ENCODE data around the gene EGFR. TPM values are rescaled to one million over a fixed set of nuclear protein-coding genes. Genes with fewer than 3 reads are reported as not detected.

EGFR gene
- total and polyA plus RNA-seq, 4 experiments from 2014 or later: not detected

GRCh38 chr7:55174456-55174855 is 155.6 kb downstream of the EGFR start:
- no peak for DNase-seq
- Histone ChIP-seq H3K27ac (ENCODE audit: low read depth, low read length) (no peak overlapping the region), H3K4me3 (ENCODE audit: low read length in 2 of 2) (no peak overlapping the region), H3K36me3 (ENCODE audit: insufficient read depth, low read length) (no peaks in the 10 kb centered on the region), H3K27me3 (ENCODE audit: insufficient read depth, low read length) (no peaks in the 10 kb centered on the region), H3K4me1 (ENCODE audit: insufficient read depth, low read length) (no peaks in the 10 kb centered on the region), H3K9me3 (ENCODE audit: control insufficient read depth in 1 of 2, low read length in 2 of 2) (no peaks in the 10 kb centered on the region)
- intact Hi-C loops (cut with micrococcal nuclease): no loop called here
- Mint-ChIP-seq H3K9me3 (no peaks in the 10 kb centered on the region), H3K36me3 (no peaks in the 10 kb centered on the region), H3K4me1 (peaks cover 0 to 1% (median under 1%) of the 10 kb centered on the region in 4 donors), H3K27ac (no peak overlapping the region), H3K27me3 (peaks cover 4 to 17% of the 10 kb centered on the region in 2 donors), H3K4me3 (no peak overlapping the region)
- ChIA-PET CTCF (ENCODE audit: partially characterized antibody) (no interaction called here), POLR2A (ENCODE audit: partially characterized antibody) (no interaction called here)

GRCh38 chr7:55174856-55175255 is 156.0 kb downstream of the EGFR start:
- H3K9me3 ChIP-seq (ENCODE audit: control insufficient read depth in 1 of 2, low read length in 2 of 2): no peaks in the 10 kb centered on the region
- no peaks in the 10 kb centered on the region for H3K4me1 ChIP-seq (ENCODE audit: insufficient read depth, low read length)
- no peak for DNase-seq
- intact Hi-C loops (cut with micrococcal nuclease): no loop called here
- H3K36me3 ChIP-seq (ENCODE audit: insufficient read depth, low read length): no peaks in the 10 kb centered on the region
- H3K4me3 ChIP-seq (ENCODE audit: low read length in 2 of 2): no peak overlapping the region
- H3K27me3 Mint-ChIP-seq: peaks cover 4 to 17% of the 10 kb centered on the region in 2 donors
- POLR2A ChIA-PET (ENCODE audit: partially characterized antibody): no interaction called here
- H3K27me3 ChIP-seq (ENCODE audit: insufficient read depth, low read length): no peaks in the 10 kb centered on the region
- CTCF ChIA-PET (ENCODE audit: partially characterized antibody): no interaction called here
- no peak overlapping the region for H3K27ac Mint-ChIP-seq
- H3K27ac ChIP-seq (ENCODE audit: low read depth, low read length): no peak overlapping the region
- peaks cover 0 to 1% (median 0%) of the 10 kb centered on the region in 4 donors for H3K4me1 Mint-ChIP-seq
- no peaks in the 10 kb centered on the region for H3K9me3 Mint-ChIP-seq
- H3K4me3 Mint-ChIP-seq: no peak overlapping the region
- no peaks in the 10 kb centered on the region for H3K36me3 Mint-ChIP-seq

GRCh38 chr7:55177068-55177530 is 158.3 kb downstream of the EGFR start:
- ChIA-PET CTCF (ENCODE audit: partially characterized antibody) (no interaction called here), POLR2A (ENCODE audit: partially characterized antibody) (no interaction called here)
- no peak overlapping the region for H3K27ac Mint-ChIP-seq
- no peaks in the 10 kb centered on the region for H3K9me3 Mint-ChIP-seq
- no peaks in the 10 kb centered on the region for H3K4me1 Mint-ChIP-seq
- no peak overlapping the region for H3K4me3 Mint-ChIP-seq
- Histone ChIP-seq H3K9me3 (ENCODE audit: control insufficient read depth in 1 of 2, low read length in 2 of 2) (no peaks in the 10 kb centered on the region), H3K4me1 (ENCODE audit: insufficient read depth, low read length) (no peaks in the 10 kb centered on the region), H3K27ac (ENCODE audit: low read depth, low read length) (no peak overlapping the region), H3K36me3 (ENCODE audit: insufficient read depth, low read length) (no peaks in the 10 kb centered on the region), H3K4me3 (ENCODE audit: low read length in 2 of 2) (no peak overlapping the region), H3K27me3 (ENCODE audit: insufficient read depth, low read length) (no peaks in the 10 kb centered on the region)
- intact Hi-C loops (cut with micrococcal nuclease): no loop called here
- no peaks in the 10 kb centered on the region for H3K36me3 Mint-ChIP-seq
- no peak for DNase-seq
- peaks cover 4 to 11% of the 10 kb centered on the region in 2 donors for H3K27me3 Mint-ChIP-seq

GRCh38 chr7:55177589-55178261 is 158.9 kb downstream of the EGFR start:
- no peaks in the 10 kb centered on the region for H3K4me1 ChIP-seq (ENCODE audit: insufficient read depth, low read length)
- no peak for DNase-seq
- intact Hi-C loops (cut with micrococcal nuclease): no loop called here
- POLR2A ChIA-PET (ENCODE audit: partially characterized antibody): no interaction called here
- H3K9me3 ChIP-seq (ENCODE audit: control insufficient read depth in 1 of 2, low read length in 2 of 2): no peaks in the 10 kb centered on the region
- H3K4me3 ChIP-seq (ENCODE audit: low read length in 2 of 2): no peak overlapping the region
- CTCF ChIA-PET (ENCODE audit: partially characterized antibody): no interaction called here
- Mint-ChIP-seq H3K4me3 (no peak overlapping the region), H3K9me3 (no peaks in the 10 kb centered on the region), H3K36me3 (no peaks in the 10 kb centered on the region), H3K27me3 (peaks cover 4 to 9% of the 10 kb centered on the region in 2 donors), H3K27ac (no peak overlapping the region), H3K4me1 (no peaks in the 10 kb centered on the region)
- H3K36me3 ChIP-seq (ENCODE audit: insufficient read depth, low read length): no peaks in the 10 kb centered on the region
- no peaks in the 10 kb centered on the region for H3K27me3 ChIP-seq (ENCODE audit: insufficient read depth, low read length)
- no peak overlapping the region for H3K27ac ChIP-seq (ENCODE audit: low read depth, low read length)

GRCh38 chr7:55178292-55178862 is 159.6 kb downstream of the EGFR start:
- H3K36me3 Mint-ChIP-seq: no peaks in the 10 kb centered on the region
- ChIA-PET CTCF (ENCODE audit: partially characterized antibody) (no interaction called here), POLR2A (ENCODE audit: partially characterized antibody) (no interaction called here)
- intact Hi-C loops (cut with micrococcal nuclease): no loop called here
- Histone ChIP-seq H3K27ac (ENCODE audit: low read depth, low read length) (no peak overlapping the region), H3K27me3 (ENCODE audit: insufficient read depth, low read length) (no peaks in the 10 kb centered on the region), H3K9me3 (ENCODE audit: control insufficient read depth in 1 of 2, low read length in 2 of 2) (no peaks in the 10 kb centered on the region), H3K36me3 (ENCODE audit: insufficient read depth, low read length) (no peaks in the 10 kb centered on the region), H3K4me3 (ENCODE audit: low read length in 2 of 2) (no peak overlapping the region), H3K4me1 (ENCODE audit: insufficient read depth, low read length) (no peaks in the 10 kb centered on the region)
- no peaks in the 10 kb centered on the region for H3K4me1 Mint-ChIP-seq
- no peak overlapping the region for H3K4me3 Mint-ChIP-seq
- no peak overlapping the region for H3K27ac Mint-ChIP-seq
- DNase-seq: no peak
- H3K9me3 Mint-ChIP-seq: no peaks in the 10 kb centered on the region
- peaks cover 4 to 9% of the 10 kb centered on the region in 2 donors for H3K27me3 Mint-ChIP-seq

- peaks cover 4 to 9% of the 10 kb centered on the region in 2 donors for H3K27me3 Mint-ChIP-seq
- no peak overlapping the region for H3K4me3 Mint-ChIP-seq
- ChIA-PET CTCF (ENCODE audit: partially characterized antibody) (no interaction called here), POLR2A (ENCODE audit: partially characterized antibody) (no interaction called here)
- H3K27ac Mint-ChIP-seq: no peak overlapping the region
- intact Hi-C loops (cut with micrococcal nuclease): no loop called here
- H3K4me1 Mint-ChIP-seq: no peaks in the 10 kb centered on the region
- Histone ChIP-seq H3K27ac (ENCODE audit: low read depth, low read length) (no peak overlapping the region), H3K4me3 (ENCODE audit: low read length in 2 of 2) (no peak overlapping the region), H3K9me3 (ENCODE audit: control insufficient read depth in 1 of 2, low read length in 2 of 2) (no peaks in the 10 kb centered on the region), H3K27me3 (ENCODE audit: insufficient read depth, low read length) (no peaks in the 10 kb centered on the region), H3K36me3 (ENCODE audit: insufficient read depth, low read length) (no peaks in the 10 kb centered on the region), H3K4me1 (ENCODE audit: insufficient read depth, low read length) (no peaks in the 10 kb centered on the region)
- H3K9me3 Mint-ChIP-seq: no peaks in the 10 kb centered on the region
- DNase-seq: no peak
- H3K36me3 Mint-ChIP-seq: no peaks in the 10 kb centered on the region
Measured at GRCh38 chr7:55178863-55179773, 160.3 kb downstream of the EGFR start.

- ChIA-PET CTCF (ENCODE audit: partially characterized antibody) (no interaction called here), POLR2A (ENCODE audit: partially characterized antibody) (no interaction called here)
- Mint-ChIP-seq H3K4me3 (no peak overlapping the region), H3K4me1 (no peaks in the 10 kb centered on the region), H3K9me3 (no peaks in the 10 kb centered on the region), H3K27ac (no peak overlapping the region), H3K27me3 (peaks cover 3 to 9% of the 10 kb centered on the region in 2 donors), H3K36me3 (no peaks in the 10 kb centered on the region)
- no peak for DNase-seq
- intact Hi-C loops (cut with micrococcal nuclease): no loop called here
- Histone ChIP-seq H3K27ac (ENCODE audit: low read depth, low read length) (no peak overlapping the region), H3K9me3 (ENCODE audit: control insufficient read depth in 1 of 2, low read length in 2 of 2) (no peaks in the 10 kb centered on the region), H3K36me3 (ENCODE audit: insufficient read depth, low read length) (no peaks in the 10 kb centered on the region), H3K4me1 (ENCODE audit: insufficient read depth, low read length) (no peaks in the 10 kb centered on the region), H3K4me3 (ENCODE audit: low read length in 2 of 2) (no peak overlapping the region), H3K27me3 (ENCODE audit: insufficient read depth, low read length) (no peaks in the 10 kb centered on the region)
Measured at GRCh38 chr7:55179931-55180682, 161.3 kb downstream of the EGFR start.

Measured in CD4-positive, alpha-beta memory T cell (primary cell).